Activated CD4-positive, alpha-beta T cell treated with anti-CD3 and anti-CD28 coated beads, Interleukin-2, amount 50 U/mL, for 1 hour (primary cell): ENCODE results near the gene ELFN1.

Source experiments
- DNase-seq: peaks from one replicate; pipeline ENCODE4 v3.0.0-alpha.2; 2020

The ELFN1 gene

GRCh38 chr7:1729773-1730172 lies 59.7 kb downstream of the ELFN1 start:
- no peak for DNase-seq

GRCh38 chr7:1732072-1732471 lies 62.0 kb downstream of the ELFN1 start:
- no peak for DNase-seq

GRCh38 chr7:1732645-1733044 lies 62.6 kb downstream of the ELFN1 start:
- DNase-seq = no peak

- DNase-seq = no peak
These were observed 63.3 kb downstream of the ELFN1 start for GRCh38 chr7:1733206-1733907.

GRCh38 chr7:1733908-1734730 lies 64.0 kb downstream of the ELFN1 start:
- DNase-seq = no peak

GRCh38 chr7:1735262-1735661 lies 65.2 kb downstream of the ELFN1 start:
- no peak for DNase-seq

- no peak for DNase-seq
These were observed 65.9 kb downstream of the ELFN1 start for GRCh38 chr7:1735806-1736483.

- no peak for DNase-seq
These were observed 66.4 kb downstream of the ELFN1 start for GRCh38 chr7:1736484-1736817.

GRCh38 chr7:1736830-1737229 lies 66.8 kb downstream of the ELFN1 start:
- DNase-seq = no peak

GRCh38 chr7:1737523-1737922 lies 67.4 kb downstream of the ELFN1 start:
- no peak for DNase-seq

- no peak for DNase-seq
These were observed 67.9 kb downstream of the ELFN1 start for GRCh38 chr7:1737956-1738355.

- no peak for DNase-seq
These were observed 68.4 kb downstream of the ELFN1 start for GRCh38 chr7:1738511-1738910.

GRCh38 chr7:1738956-1739355 lies 68.9 kb downstream of the ELFN1 start:
- DNase-seq = no peak

- no peak for DNase-seq
These were observed 69.5 kb downstream of the ELFN1 start for GRCh38 chr7:1739593-1739992.

GRCh38 chr7:1740214-1740613 lies 70.1 kb downstream of the ELFN1 start:
- no peak for DNase-seq

GRCh38 chr7:1741246-1741645 lies 71.2 kb downstream of the ELFN1 start:
- no peak for DNase-seq

- DNase-seq = no peak
These were observed 71.9 kb downstream of the ELFN1 start for GRCh38 chr7:1741751-1742554.

GRCh38 chr7:1742555-1743303 lies 72.7 kb downstream of the ELFN1 start:
- peak; percentile 31 for DNase-seq

- DNase-seq = no peak
These were observed 73.6 kb downstream of the ELFN1 start for GRCh38 chr7:1743481-1744230.

GRCh38 chr7:1744296-1745017 lies 74.4 kb downstream of the ELFN1 start:
- no peak for DNase-seq

- no peak for DNase-seq
These were observed 75.0 kb downstream of the ELFN1 start for GRCh38 chr7:1745018-1745532.
